DOHH2 (cell line): ENCODE results near the gene KLF16.

Experiments used
- H3F3A ChIP-seq: fragments of 200-600 bp; sonication (generic), shearing (Covaris generic); 2 replicates; pipeline ENCODE4 v1.6.0; 2016; ENCODE audit warnings: antibody characterized with exemption, mild to moderate bottlenecking; ENCODE audit not compliant: control insufficient read depth, insufficient read depth
- H3K27ac ChIP-seq: fragments of 200-600 bp; sonication (generic); 2 replicates; pipeline ENCODE4 v1.5.1; 2014; ENCODE audit warnings: low read depth, mild to moderate bottlenecking, low read length, moderate library complexity
- H3K27me3 ChIP-seq: fragments of 200-600 bp; sonication (generic); 2 replicates; pipeline ENCODE4 v1.6.1; 2014; ENCODE audit warnings: mild to moderate bottlenecking, low read length, mixed read lengths; ENCODE audit not compliant: control insufficient read depth
- H3K36me3 ChIP-seq: fragments of 200-600 bp; sonication (generic); 2 replicates; pipeline ENCODE4 v1.6.1; 2014; ENCODE audit warnings: mild to moderate bottlenecking, low read length, moderate library complexity, mixed read lengths; ENCODE audit not compliant: control insufficient read depth
- H3K4me1 ChIP-seq: fragments of 200-600 bp; sonication (generic); 2 replicates; pipeline ENCODE4 v1.6.1; 2014; ENCODE audit warnings: mild to moderate bottlenecking, low read length, mixed read lengths; ENCODE audit not compliant: control insufficient read depth
- H3K4me2 ChIP-seq: fragments of 200-600 bp; sonication (generic); 2 replicates; pipeline ENCODE4 v1.6.0; 2014; ENCODE audit warnings: mild to moderate bottlenecking, low read length, moderate library complexity
- H3K4me3 ChIP-seq: fragments of 200-600 bp; sonication (generic); 2 replicates; pipeline ENCODE4 v1.5.1; 2014; ENCODE audit warnings: mild to moderate bottlenecking, low read length, mixed read lengths
- H3K79me2 ChIP-seq: fragments of 200-600 bp; sonication (generic); 2 replicates; pipeline ENCODE4 v1.6.1; 2014; ENCODE audit warnings: mild to moderate bottlenecking, low read length, mixed read lengths; ENCODE audit not compliant: control insufficient read depth
- H3K9me2 ChIP-seq: fragments of 200-600 bp; sonication (generic); replicated peaks from 2 replicates; pipeline ENCODE4 v1.6.1; 2014; ENCODE audit warnings: mild to moderate bottlenecking, low read length, mixed read lengths; ENCODE audit not compliant: control insufficient read depth
- H3K9me3 ChIP-seq: fragments of 200-600 bp; sonication (generic); 2 replicates; pipeline ENCODE4 v1.6.1; 2014; ENCODE audit warnings: antibody characterized with exemption, low read length, mixed read lengths; ENCODE audit not compliant: control insufficient read depth, insufficient read depth
- H4K20me1 ChIP-seq: fragments of 200-600 bp; sonication (generic); 2 replicates; pipeline ENCODE4 v1.6.0; 2014; ENCODE audit warnings: low read depth, mild to moderate bottlenecking, antibody characterized with exemption, low read length, moderate library complexity; ENCODE audit not compliant: control insufficient read depth, insufficient read depth
- CTCF ChIP-seq: fragments of 200-600 bp; sonication (generic); IDR thresholded peaks from one replicate; pipeline ENCODE4 v1.5.1; 2014; ENCODE audit warnings: antibody characterized with exemption, mild to moderate bottlenecking, low read depth, low read length; ENCODE audit not compliant: poor library complexity, severe bottlenecking
- EZH2phosphoT487 ChIP-seq: fragments of 200-600 bp; sonication (generic); IDR thresholded peaks from 2 replicates; pipeline ENCODE4 v1.6.1; 2017; ENCODE audit warnings: borderline replicate concordance, mild to moderate bottlenecking, antibody characterized with exemption, low read length, moderate library complexity, mixed read lengths

Gene KLF16

GRCh38 chr19:1811472-1811894 is 51.9 kb downstream of the KLF16 start:
- H3K27ac ChIP-seq = no peak overlapping the region
- no peaks in the 10 kb centered on the region for H3K9me2 ChIP-seq
- peaks cover 21% of the 10 kb centered on the region for H3K4me1 ChIP-seq
- no peaks in the 10 kb centered on the region for H3F3A ChIP-seq
- no peaks in the 10 kb centered on the region for H4K20me1 ChIP-seq
- no peaks in the 10 kb centered on the region for H3K9me3 ChIP-seq
- TF ChIP-seq EZH2phosphoT487 (no peak), CTCF (no peak)
- peak overlapping the region; percentile 77 for H3K4me2 ChIP-seq
- no peaks in the 10 kb centered on the region for H3K79me2 ChIP-seq
- H3K27me3 ChIP-seq = no peaks in the 10 kb centered on the region
- H3K36me3 ChIP-seq = peaks cover 15% of the 10 kb centered on the region; the same call in 1 of the 2 replicates
- peak overlapping the region; percentile 75 for H3K4me3 ChIP-seq

DNA sequence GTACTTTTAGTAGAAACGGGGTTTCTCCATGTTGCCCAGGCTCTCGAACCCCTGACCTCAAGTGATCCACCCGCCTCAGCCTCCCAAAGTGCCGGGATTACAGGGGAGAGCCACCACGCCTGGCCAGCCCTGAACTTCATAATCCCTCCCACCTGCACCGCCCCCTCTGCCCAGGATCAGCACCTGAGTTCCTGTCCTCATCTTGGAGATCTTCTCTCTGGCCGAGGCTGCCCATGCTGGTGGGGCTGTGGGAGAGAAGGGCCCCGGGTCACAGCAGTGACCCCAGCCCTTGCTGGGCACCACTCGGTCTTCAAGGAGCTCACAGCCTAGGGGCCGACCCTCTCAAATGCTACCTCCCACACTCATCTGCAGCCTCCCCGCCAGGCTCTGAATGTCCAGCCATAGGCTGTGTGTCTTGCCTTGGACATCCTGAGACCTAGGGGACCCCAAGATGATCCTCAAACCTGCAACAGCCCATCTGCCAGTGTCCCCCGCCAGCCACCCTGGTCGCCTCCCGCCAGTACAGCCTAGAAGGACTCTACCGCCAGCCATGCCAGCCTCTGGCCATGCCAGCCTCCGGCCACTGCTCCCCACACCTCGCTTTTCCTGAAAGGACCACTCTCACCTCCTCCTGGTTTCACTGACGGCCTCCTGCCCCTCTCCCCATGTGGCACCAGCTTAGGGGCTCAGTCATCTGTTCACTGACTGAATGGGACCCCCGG is 52.8 kb downstream of the KLF16 start:
- no peaks in the 10 kb centered on the region for H4K20me1 ChIP-seq
- H3F3A ChIP-seq = no peaks in the 10 kb centered on the region
- no peaks in the 10 kb centered on the region for H3K27me3 ChIP-seq
- H3K79me2 ChIP-seq = no peaks in the 10 kb centered on the region
- H3K27ac ChIP-seq = no peak overlapping the region
- no peaks in the 10 kb centered on the region for H3K9me3 ChIP-seq
- TF ChIP-seq CTCF (no peak), EZH2phosphoT487 (no peak)
- H3K4me3 ChIP-seq = no peak overlapping the region
- H3K4me2 ChIP-seq = no peak overlapping the region
- peaks cover 21% of the 10 kb centered on the region for H3K4me1 ChIP-seq
- peaks cover 8% of the 10 kb centered on the region; the same call in 1 of the 2 replicates for H3K36me3 ChIP-seq
- H3K9me2 ChIP-seq = no peaks in the 10 kb centered on the region

GRCh38 chr19:1809678-1810077 is 53.7 kb downstream of the KLF16 start:
- no peak for TF ChIP-seq EZH2phosphoT487
- TF ChIP-seq CTCF = no peak

More at GRCh38 chr19:1809678-1810077, 53.7 kb downstream of the KLF16 start:
- Histone ChIP-seq H3K9me3 (no peaks in the 10 kb centered on the region), H3K79me2 (no peaks in the 10 kb centered on the region), H3K4me2 (no peak overlapping the region), H3K4me3 (no peak overlapping the region), H3K27me3 (no peaks in the 10 kb centered on the region), H4K20me1 (no peaks in the 10 kb centered on the region), H3K36me3 (peaks cover 2% of the 10 kb centered on the region; the same call in 1 of the 2 replicates), H3K9me2 (no peaks in the 10 kb centered on the region), H3K4me1 (peaks cover 21% of the 10 kb centered on the region), H3F3A (0 out of 2 replicates have a peak, but pooled peaks cover 5% of the 10 kb centered on the region), H3K27ac (no peak overlapping the region)
